ENCODE results near the gene RASGRF1. TPM values are rescaled to one million over a fixed set of nuclear protein-coding genes. Genes with fewer than 3 reads are reported as not detected.
A peak's percentile ranks its signal among the peaks of the same experiment; 100 is the strongest.

The RASGRF1 gene
- polyA plus RNA-seq, 1 donor = 0.61 TPM

GRCh38 chr15:79009379-79009778, 81.2 kb downstream of the RASGRF1 start:
- no peak for DNase-seq
- no peaks in the 10 kb centered on the region for H3K27me3 ChIP-seq (ENCODE audit: control insufficient read depth, insufficient read depth, low read length)
- no peaks in the 10 kb centered on the region for H3K36me3 ChIP-seq (ENCODE audit: control insufficient read depth, insufficient read depth, low read length)
- H3K4me1 ChIP-seq (ENCODE audit: control insufficient read depth, insufficient read depth, low read length) = peaks cover 9% of the 10 kb centered on the region
- H3K4me3 ChIP-seq (ENCODE audit: low read length) = no peak overlapping the region
- H3K9me3 ChIP-seq (ENCODE audit: control insufficient read depth, low read depth, low read length) = no peaks in the 10 kb centered on the region
- WGBS (ENCODE audit: insufficient coverage, low lambda C conversion rate) = no CpG with 5 or more reads among the region's 4 CpGs
- H3K27ac ChIP-seq (ENCODE audit: low read length) = no peak overlapping the region

GRCh38 chr15:79008659-79009058, 81.9 kb downstream of the RASGRF1 start:
- H3K27ac ChIP-seq (ENCODE audit: low read length) = no peak overlapping the region
- no peak for DNase-seq
- no peaks in the 10 kb centered on the region for H3K9me3 ChIP-seq (ENCODE audit: control insufficient read depth, low read depth, low read length)
- H3K4me3 ChIP-seq (ENCODE audit: low read length) = no peak overlapping the region
- H3K4me1 ChIP-seq (ENCODE audit: control insufficient read depth, insufficient read depth, low read length) = peaks cover 13% of the 10 kb centered on the region
- H3K36me3 ChIP-seq (ENCODE audit: control insufficient read depth, insufficient read depth, low read length) = no peaks in the 10 kb centered on the region
- WGBS (ENCODE audit: insufficient coverage, low lambda C conversion rate) = no CpG with 5 or more reads among the region's 10 CpGs
- no peaks in the 10 kb centered on the region for H3K27me3 ChIP-seq (ENCODE audit: control insufficient read depth, insufficient read depth, low read length)

GRCh38 chr15:79007066-79007465, 83.5 kb downstream of the RASGRF1 start:
- Histone ChIP-seq H3K4me1 (ENCODE audit: control insufficient read depth, insufficient read depth, low read length) (peaks cover 13% of the 10 kb centered on the region), H3K9me3 (ENCODE audit: control insufficient read depth, low read depth, low read length) (no peaks in the 10 kb centered on the region), H3K27me3 (ENCODE audit: control insufficient read depth, insufficient read depth, low read length) (no peaks in the 10 kb centered on the region), H3K27ac (ENCODE audit: low read length) (no peak overlapping the region), H3K36me3 (ENCODE audit: control insufficient read depth, insufficient read depth, low read length) (no peaks in the 10 kb centered on the region), H3K4me3 (ENCODE audit: low read length) (no peak overlapping the region)
- WGBS (ENCODE audit: insufficient coverage, low lambda C conversion rate) = no CpG with 5 or more reads among the region's 3 CpGs
- DNase-seq = peak; percentile 64 to 65

- Histone ChIP-seq H3K27ac (ENCODE audit: low read length) (no peak overlapping the region), H3K27me3 (ENCODE audit: control insufficient read depth, insufficient read depth, low read length) (no peaks in the 10 kb centered on the region), H3K4me1 (ENCODE audit: control insufficient read depth, insufficient read depth, low read length) (peaks cover 13% of the 10 kb centered on the region), H3K9me3 (ENCODE audit: control insufficient read depth, low read depth, low read length) (no peaks in the 10 kb centered on the region), H3K36me3 (ENCODE audit: control insufficient read depth, insufficient read depth, low read length) (no peaks in the 10 kb centered on the region), H3K4me3 (ENCODE audit: low read length) (no peak overlapping the region)
- no CpG with 5 or more reads among the region's 16 CpGs for WGBS (ENCODE audit: insufficient coverage, low lambda C conversion rate)
- no peak for DNase-seq
Observed at GRCh38 chr15:79006071-79006470, 84.5 kb downstream of the RASGRF1 start.

- no peak overlapping the region for H3K27ac ChIP-seq (ENCODE audit: low read length)
- no CpG with 5 or more reads among the region's 6 CpGs for WGBS (ENCODE audit: insufficient coverage, low lambda C conversion rate)
- DNase-seq = no peak
Observed at GRCh38 chr15:79004336-79004735, 86.2 kb downstream of the RASGRF1 start.

GRCh38 chr15:79003896-79004295, 86.7 kb downstream of the RASGRF1 start:
- Histone ChIP-seq H3K27me3 (ENCODE audit: control insufficient read depth, insufficient read depth, low read length) (no peaks in the 10 kb centered on the region), H3K4me3 (ENCODE audit: low read length) (no peak overlapping the region), H3K36me3 (ENCODE audit: control insufficient read depth, insufficient read depth, low read length) (no peaks in the 10 kb centered on the region), H3K27ac (ENCODE audit: low read length) (no peak overlapping the region), H3K4me1 (ENCODE audit: control insufficient read depth, insufficient read depth, low read length) (peaks cover 13% of the 10 kb centered on the region), H3K9me3 (ENCODE audit: control insufficient read depth, low read depth, low read length) (no peaks in the 10 kb centered on the region)
- no peak for DNase-seq
- WGBS (ENCODE audit: insufficient coverage, low lambda C conversion rate) = no CpG with 5 or more reads among the region's 24 CpGs

More at GRCh38 chr15:79004336-79004735, 86.2 kb downstream of the RASGRF1 start:
- Histone ChIP-seq H3K4me3 (ENCODE audit: low read length) (no peak overlapping the region), H3K4me1 (ENCODE audit: control insufficient read depth, insufficient read depth, low read length) (peaks cover 13% of the 10 kb centered on the region), H3K9me3 (ENCODE audit: control insufficient read depth, low read depth, low read length) (no peaks in the 10 kb centered on the region), H3K27me3 (ENCODE audit: control insufficient read depth, insufficient read depth, low read length) (no peaks in the 10 kb centered on the region), H3K36me3 (ENCODE audit: control insufficient read depth, insufficient read depth, low read length) (no peaks in the 10 kb centered on the region)

- H3K36me3 ChIP-seq (ENCODE audit: control insufficient read depth, insufficient read depth, low read length) = no peaks in the 10 kb centered on the region
- H3K27ac ChIP-seq (ENCODE audit: low read length) = no peak overlapping the region
- H3K9me3 ChIP-seq (ENCODE audit: control insufficient read depth, low read depth, low read length) = no peaks in the 10 kb centered on the region
- no peaks in the 10 kb centered on the region for H3K27me3 ChIP-seq (ENCODE audit: control insufficient read depth, insufficient read depth, low read length)
- DNase-seq = no peak
- H3K4me1 ChIP-seq (ENCODE audit: control insufficient read depth, insufficient read depth, low read length) = peaks cover 13% of the 10 kb centered on the region
- no CpG with 5 or more reads among the region's 9 CpGs for WGBS (ENCODE audit: insufficient coverage, low lambda C conversion rate)
- no peak overlapping the region for H3K4me3 ChIP-seq (ENCODE audit: low read length)
Observed at GRCh38 chr15:79003301-79003700, 87.3 kb downstream of the RASGRF1 start.

GRCh38 chr15:79002581-79002980, 88.0 kb downstream of the RASGRF1 start:
- no peak for DNase-seq
- Histone ChIP-seq H3K4me3 (ENCODE audit: low read length) (no peak overlapping the region), H3K36me3 (ENCODE audit: control insufficient read depth, insufficient read depth, low read length) (no peaks in the 10 kb centered on the region), H3K27me3 (ENCODE audit: control insufficient read depth, insufficient read depth, low read length) (no peaks in the 10 kb centered on the region), H3K4me1 (ENCODE audit: control insufficient read depth, insufficient read depth, low read length) (peaks cover 16% of the 10 kb centered on the region), H3K9me3 (ENCODE audit: control insufficient read depth, low read depth, low read length) (no peaks in the 10 kb centered on the region), H3K27ac (ENCODE audit: low read length) (no peak overlapping the region)
- no CpG with 5 or more reads among the region's 9 CpGs for WGBS (ENCODE audit: insufficient coverage, low lambda C conversion rate)

GRCh38 chr15:78999636-79000035, 90.9 kb downstream of the RASGRF1 start:
- Histone ChIP-seq H3K4me1 (ENCODE audit: control insufficient read depth, insufficient read depth, low read length) (peaks cover 27% of the 10 kb centered on the region), H3K9me3 (ENCODE audit: control insufficient read depth, low read depth, low read length) (peaks cover 8% of the 10 kb centered on the region), H3K4me3 (ENCODE audit: low read length) (no peak overlapping the region), H3K36me3 (ENCODE audit: control insufficient read depth, insufficient read depth, low read length) (no peaks in the 10 kb centered on the region), H3K27ac (ENCODE audit: low read length) (no peak overlapping the region), H3K27me3 (ENCODE audit: control insufficient read depth, insufficient read depth, low read length) (no peaks in the 10 kb centered on the region)
- DNase-seq = no peak
- no CpG with 5 or more reads among the region's 11 CpGs for WGBS (ENCODE audit: insufficient coverage, low lambda C conversion rate)

- no peak for DNase-seq
- Histone ChIP-seq H3K9me3 (ENCODE audit: control insufficient read depth, low read depth, low read length) (peaks cover 8% of the 10 kb centered on the region), H3K27me3 (ENCODE audit: control insufficient read depth, insufficient read depth, low read length) (no peaks in the 10 kb centered on the region), H3K36me3 (ENCODE audit: control insufficient read depth, insufficient read depth, low read length) (no peaks in the 10 kb centered on the region), H3K4me3 (ENCODE audit: low read length) (no peak overlapping the region), H3K27ac (ENCODE audit: low read length) (no peak overlapping the region), H3K4me1 (ENCODE audit: control insufficient read depth, insufficient read depth, low read length) (peaks cover 32% of the 10 kb centered on the region)
- no CpG with 5 or more reads among the region's 8 CpGs for WGBS (ENCODE audit: insufficient coverage, low lambda C conversion rate)
Observed at GRCh38 chr15:78998526-78998925, 92.1 kb downstream of the RASGRF1 start.

GRCh38 chr15:78997981-78998499, 92.5 kb downstream of the RASGRF1 start:
- H3K4me3 ChIP-seq (ENCODE audit: low read length) = no peak overlapping the region
- no peaks in the 10 kb centered on the region for H3K36me3 ChIP-seq (ENCODE audit: control insufficient read depth, insufficient read depth, low read length)
- no peak for DNase-seq
- H3K27me3 ChIP-seq (ENCODE audit: control insufficient read depth, insufficient read depth, low read length) = no peaks in the 10 kb centered on the region
- H3K4me1 ChIP-seq (ENCODE audit: control insufficient read depth, insufficient read depth, low read length) = peaks cover 37% of the 10 kb centered on the region
- H3K27ac ChIP-seq (ENCODE audit: low read length) = no peak overlapping the region
- no CpG with 5 or more reads among the region's 8 CpGs for WGBS (ENCODE audit: insufficient coverage, low lambda C conversion rate)
- H3K9me3 ChIP-seq (ENCODE audit: control insufficient read depth, low read depth, low read length) = peaks cover 8% of the 10 kb centered on the region

Data from large intestine (tissue), 3 donors.